T1000 (cell line): ENCODE data around the gene GLIS1.
A peak's percentile ranks its signal among the peaks of the same experiment; 100 is the strongest.

Experiments
- DNase-seq: peaks from one replicate; lab custom pipeline; 2025; ENCODE audit warnings: mixed read lengths; lab: John Stamatoyannopoulos, UW

The GLIS1 gene

GRCh38 chr1:53678938-53679825 lies 59.8 kb downstream of the GLIS1 start:
- no peak for DNase-seq

GRCh38 chr1:53678507-53678906 lies 60.5 kb downstream of the GLIS1 start:
- no peak for DNase-seq

- no peak for DNase-seq
These were observed 60.9 kb downstream of the GLIS1 start for GRCh38 chr1:53678046-53678445.

- no peak for DNase-seq
These were observed 61.5 kb downstream of the GLIS1 start for GRCh38 chr1:53677486-53677885.

GRCh38 chr1:53672785-53673184 lies 66.2 kb downstream of the GLIS1 start:
- no peak for DNase-seq

- DNase-seq: no peak
These were observed 66.7 kb downstream of the GLIS1 start for GRCh38 chr1:53672243-53672642.

- no peak for DNase-seq
These were observed 69.3 kb downstream of the GLIS1 start for GRCh38 chr1:53669621-53670191.

GRCh38 chr1:53666566-53666965 lies 72.4 kb downstream of the GLIS1 start:
- no peak for DNase-seq

- no peak for DNase-seq
These were observed 73.0 kb downstream of the GLIS1 start for GRCh38 chr1:53665996-53666395.

- DNase-seq: peak; percentile 66
These were observed 75.2 kb downstream of the GLIS1 start for GRCh38 chr1:53663529-53664300.

- DNase-seq: no peak
These were observed 76.0 kb downstream of the GLIS1 start for GRCh38 chr1:53662951-53663350.

- DNase-seq: no peak
These were observed 76.8 kb downstream of the GLIS1 start for GRCh38 chr1:53662169-53662568.

GRCh38 chr1:53661496-53661895 lies 77.5 kb downstream of the GLIS1 start:
- no peak for DNase-seq

GRCh38 chr1:53660666-53661065 lies 78.3 kb downstream of the GLIS1 start:
- no peak for DNase-seq

GRCh38 chr1:53659436-53659835 lies 79.5 kb downstream of the GLIS1 start:
- no peak for DNase-seq

GRCh38 chr1:53658489-53659230 lies 80.3 kb downstream of the GLIS1 start:
- DNase-seq: no peak

- no peak for DNase-seq
These were observed 81.0 kb downstream of the GLIS1 start for GRCh38 chr1:53657891-53658396.

GRCh38 chr1:53657531-53657805 lies 81.5 kb downstream of the GLIS1 start:
- DNase-seq: no peak

GRCh38 chr1:53656747-53657530 lies 82.0 kb downstream of the GLIS1 start:
- no peak for DNase-seq

- no peak for DNase-seq
These were observed 82.8 kb downstream of the GLIS1 start for GRCh38 chr1:53655931-53656746.
